DMS153 treated with DMSO at 0.1 percent for 48 hours (cell line): ENCODE data around the gene ARSK.
"Not testable (repeated sequence)": the region's sequence is repeated elsewhere in the genome, so short reads cannot be mapped to it uniquely, and the experiment has no call there.

Experiments used
- DNase-seq: peaks from one replicate; lab custom pipeline; 2025; ENCODE audit not compliant: unreplicated experiment; lab: John Stamatoyannopoulos, UW

The ARSK gene

DNA sequence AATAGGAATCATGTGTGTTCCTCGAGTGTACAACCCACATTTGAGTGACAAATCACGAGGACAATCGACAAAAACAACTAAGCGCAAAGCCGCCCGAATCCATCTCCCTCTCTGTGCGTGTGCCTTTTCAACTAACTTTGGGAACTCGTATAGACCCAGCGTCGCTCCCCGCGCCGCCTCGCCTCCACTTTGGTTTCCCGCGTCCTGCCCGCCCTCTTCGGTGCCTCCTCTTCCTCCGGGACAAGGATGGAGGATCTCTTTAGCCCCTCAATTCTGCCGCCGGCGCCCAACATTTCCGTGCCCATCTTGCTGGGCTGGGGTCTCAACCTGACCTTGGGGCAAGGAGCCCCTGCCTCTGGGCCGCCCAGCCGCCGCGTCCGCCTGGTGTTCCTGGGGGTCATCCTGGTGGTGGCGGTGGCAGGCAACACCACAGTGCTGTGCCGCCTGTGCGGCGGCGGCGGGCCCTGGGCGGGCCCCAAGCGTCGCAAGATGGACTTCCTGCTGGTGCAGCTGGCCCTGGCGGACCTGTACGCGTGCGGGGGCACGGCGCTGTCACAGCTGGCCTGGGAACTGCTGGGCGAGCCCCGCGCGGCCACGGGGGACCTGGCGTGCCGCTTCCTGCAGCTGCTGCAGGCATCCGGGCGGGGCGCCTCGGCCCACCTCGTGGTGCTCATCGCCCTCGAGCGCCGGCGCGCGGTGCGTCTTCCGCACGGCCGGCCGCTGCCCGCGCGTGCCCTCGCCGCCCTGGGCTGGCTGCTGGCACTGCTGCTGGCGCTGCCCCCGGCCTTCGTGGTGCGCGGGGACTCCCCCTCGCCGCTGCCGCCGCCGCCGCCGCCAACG, 65.3 kb downstream of the ARSK start, which contains the start of gene GPR150:
TSS of gene GPR150 (plus strand) at position 58 of the 840 bp plus-strand sequence. CDS start at position 247, 189 bp downstream.
- peak; percentile 8 for DNase-seq

DNA sequence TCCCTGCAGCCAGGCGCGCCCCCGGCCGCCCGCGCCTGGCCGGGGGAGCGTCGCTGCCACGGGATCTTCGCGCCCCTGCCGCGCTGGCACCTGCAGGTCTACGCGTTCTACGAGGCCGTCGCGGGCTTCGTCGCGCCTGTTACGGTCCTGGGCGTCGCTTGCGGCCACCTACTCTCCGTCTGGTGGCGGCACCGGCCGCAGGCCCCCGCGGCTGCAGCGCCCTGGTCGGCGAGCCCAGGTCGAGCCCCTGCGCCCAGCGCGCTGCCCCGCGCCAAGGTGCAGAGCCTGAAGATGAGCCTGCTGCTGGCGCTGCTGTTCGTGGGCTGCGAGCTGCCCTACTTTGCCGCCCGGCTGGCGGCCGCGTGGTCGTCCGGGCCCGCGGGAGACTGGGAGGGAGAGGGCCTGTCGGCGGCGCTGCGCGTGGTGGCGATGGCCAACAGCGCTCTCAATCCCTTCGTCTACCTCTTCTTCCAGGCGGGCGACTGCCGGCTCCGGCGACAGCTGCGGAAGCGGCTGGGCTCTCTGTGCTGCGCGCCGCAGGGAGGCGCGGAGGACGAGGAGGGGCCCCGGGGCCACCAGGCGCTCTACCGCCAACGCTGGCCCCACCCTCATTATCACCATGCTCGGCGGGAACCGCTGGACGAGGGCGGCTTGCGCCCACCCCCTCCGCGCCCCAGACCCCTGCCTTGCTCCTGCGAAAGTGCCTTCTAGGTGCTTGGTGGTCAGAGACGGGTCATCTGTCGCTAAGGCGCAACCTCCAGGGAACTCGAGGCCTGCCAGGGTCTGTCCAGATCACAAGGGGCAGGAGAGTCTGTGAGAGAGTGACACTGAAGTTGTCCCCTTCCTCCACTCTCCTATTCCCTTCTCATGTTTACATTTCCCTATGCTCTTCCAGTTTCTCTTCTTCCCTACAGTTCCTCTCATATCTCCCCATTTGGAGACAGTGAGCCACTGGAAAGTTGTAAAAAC, 66.3 kb downstream of the ARSK start:
- DNase-seq, result no peak

DNA sequence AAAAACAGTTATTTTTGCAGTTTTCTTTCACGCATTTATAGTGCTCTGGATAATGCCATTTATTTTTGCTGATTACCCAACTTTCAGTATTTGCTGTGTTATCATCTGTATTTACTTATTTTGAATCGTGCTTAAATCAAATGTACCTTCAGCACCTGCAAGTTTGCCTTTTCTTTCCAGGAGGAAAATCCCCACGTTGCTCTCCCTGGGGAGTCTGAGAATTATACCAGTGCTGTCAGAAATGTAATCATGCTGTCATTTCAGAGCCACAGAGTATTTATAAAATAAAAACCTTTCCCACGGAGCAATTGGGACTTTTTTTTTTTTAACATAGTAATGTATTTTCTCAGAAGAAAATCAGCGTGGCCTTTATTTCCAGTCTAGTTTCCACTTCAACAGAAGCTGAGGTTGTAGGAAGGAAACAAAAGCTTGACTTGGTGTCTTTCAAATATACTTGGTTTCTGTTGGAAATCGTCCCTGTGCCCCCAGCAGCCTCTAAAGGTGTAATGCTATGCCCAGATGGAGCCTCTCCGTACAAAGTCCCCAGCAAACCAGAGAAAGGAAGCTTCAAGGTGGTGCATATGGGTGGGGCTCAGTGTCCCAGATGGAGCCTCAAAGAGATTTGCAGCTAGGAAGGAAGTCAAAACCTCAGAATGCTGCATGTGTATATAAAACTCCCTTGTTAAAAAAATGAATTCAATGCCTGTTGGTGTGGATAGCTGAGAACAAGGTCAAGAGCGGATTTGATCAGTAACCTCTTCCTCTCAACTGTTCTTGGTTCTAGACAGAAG, 67.1 kb downstream of the ARSK start:
- DNase-seq, result no peak

DNA sequence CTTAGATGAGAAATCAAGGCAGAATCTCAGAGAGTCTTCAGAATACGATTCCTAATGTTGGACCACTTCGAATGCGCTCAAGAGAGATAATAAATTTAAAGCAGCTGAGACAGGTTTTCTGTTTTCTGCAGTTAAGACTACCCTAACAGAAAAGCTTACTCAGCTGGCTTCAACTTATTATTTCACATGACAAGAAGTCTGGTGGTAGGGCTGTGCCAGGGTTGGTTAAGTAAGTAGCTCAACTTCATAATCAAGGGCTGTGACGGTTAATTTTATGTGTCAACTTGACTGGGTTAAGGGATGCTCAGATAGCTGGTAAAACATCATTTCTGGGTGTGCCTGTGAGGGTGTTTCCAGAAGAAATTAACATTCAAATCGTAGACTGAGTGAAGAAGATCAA, 68.8 kb downstream of the ARSK start:
- no peak for DNase-seq

DNA sequence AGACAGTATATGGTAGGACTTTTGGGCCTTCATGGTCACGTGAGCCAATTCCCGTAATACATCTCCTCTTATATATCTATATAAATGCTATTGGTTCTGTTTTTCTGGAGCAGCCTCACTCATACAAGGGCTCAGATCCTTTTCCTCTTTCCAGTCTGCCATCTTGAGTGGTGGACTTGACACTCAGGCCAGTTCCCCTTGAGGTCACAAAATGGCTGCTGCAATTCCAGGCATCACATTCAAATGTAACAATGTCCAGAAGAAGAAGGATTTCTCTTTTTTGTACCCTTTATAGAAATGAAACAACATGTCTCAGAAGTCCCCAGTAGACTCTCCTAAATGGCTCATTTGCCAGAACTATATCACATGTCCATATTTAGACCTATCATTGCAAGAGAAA, 69.5 kb downstream of the ARSK start:
- no peak for DNase-seq

DNA sequence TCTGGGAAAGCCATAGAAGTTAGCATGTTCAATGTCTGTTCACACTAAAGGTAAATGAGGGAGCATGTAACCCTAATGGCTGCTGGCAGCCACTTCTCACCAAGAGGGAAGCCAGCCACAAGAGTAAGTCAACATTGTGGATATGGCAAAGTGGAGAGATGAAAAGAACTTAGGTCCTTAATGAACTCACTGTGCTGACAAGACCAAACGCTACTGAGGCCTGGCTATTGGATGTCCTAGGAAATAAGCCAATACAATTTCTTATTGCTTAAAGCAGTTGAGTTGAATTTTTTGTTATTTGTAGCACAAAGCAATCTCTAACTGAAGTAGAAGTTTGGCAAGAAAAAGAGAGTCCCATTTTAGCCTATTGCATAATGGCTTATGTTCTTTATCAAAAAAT, 71.8 kb downstream of the ARSK start:
- DNase-seq, result no peak

DNA sequence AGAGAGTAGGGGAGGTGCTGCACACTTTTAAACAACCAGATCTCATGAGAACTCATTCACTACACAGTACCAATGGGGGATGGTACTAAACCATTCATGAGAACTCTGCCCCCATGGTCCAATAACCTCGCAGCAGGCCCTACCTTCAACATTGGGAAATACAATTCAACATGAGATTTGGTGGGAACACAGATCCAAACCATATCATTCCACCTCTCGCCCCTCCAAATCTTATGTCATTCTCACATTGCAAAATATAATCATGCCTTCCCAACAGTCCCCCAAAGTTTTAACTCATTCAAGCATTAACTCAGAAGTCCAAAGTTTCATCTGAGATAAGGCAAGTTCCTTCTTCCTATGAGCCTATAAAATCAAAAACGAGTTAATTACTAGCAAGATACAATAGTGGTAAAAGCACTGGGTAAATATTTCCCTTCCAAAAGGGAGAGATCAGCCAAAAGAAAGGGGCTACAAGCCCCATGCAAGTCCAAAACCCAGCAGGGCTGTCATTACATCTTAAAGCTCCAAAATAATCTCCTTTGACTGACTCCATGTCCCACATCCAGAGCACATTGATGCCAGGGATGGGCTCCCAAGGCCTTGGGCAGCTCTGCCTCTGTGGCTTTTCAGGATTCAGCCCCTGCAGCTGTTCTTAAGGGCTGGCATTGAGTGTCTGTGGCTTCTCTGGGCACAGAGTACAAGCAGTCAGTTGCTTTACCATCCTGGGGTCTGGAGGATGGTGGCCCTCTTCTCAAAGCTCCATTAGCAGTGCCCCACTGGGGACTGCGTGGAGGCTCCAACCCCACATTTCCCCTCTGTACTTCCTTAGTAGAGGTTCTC, 73.3 kb downstream of the ARSK start:
- no peak for DNase-seq

DNA sequence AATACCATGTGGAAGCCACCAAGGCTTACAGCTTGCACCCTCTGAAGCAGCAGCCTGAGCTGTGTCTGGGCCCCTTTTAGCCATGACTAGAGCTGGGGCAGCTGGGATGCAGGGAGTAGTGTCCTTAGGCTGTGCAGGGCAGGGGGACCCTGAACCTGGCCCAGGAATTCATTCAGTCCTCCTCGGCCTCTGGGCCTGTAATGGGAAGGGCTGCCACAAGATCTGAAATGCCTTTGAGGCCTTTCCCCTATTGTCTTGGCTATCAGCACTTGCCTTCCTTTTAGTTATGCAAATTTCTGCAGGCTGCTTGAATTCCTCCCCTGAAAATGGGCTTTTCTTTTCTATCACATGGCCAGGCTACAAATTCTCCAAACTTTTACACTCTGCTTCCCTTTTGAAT, 74.0 kb downstream of the ARSK start:
- no peak for DNase-seq

DNA sequence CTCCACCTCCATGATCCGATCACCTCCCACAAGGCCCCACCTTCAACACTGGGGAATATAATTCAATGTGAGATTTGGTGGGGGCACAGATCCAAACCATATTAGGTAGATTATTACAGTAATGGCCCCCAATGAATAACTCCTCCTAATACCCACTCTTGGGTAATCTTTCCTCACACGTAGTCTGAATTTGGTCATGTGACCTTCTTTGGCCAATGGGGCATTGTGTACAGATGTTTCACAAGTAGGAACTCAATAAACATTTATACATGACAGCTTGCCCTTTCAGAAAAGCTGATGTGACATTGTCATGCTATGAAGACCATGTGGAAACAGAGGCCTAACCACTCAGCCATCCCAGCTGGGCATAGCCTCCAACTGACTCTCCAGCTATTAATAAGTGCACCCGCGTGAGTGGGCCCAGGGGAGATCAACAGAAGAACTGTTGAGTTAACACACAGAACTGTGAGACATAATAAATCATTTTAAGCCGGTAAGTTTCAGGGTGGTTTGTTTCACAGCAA, 75.6 kb downstream of the ARSK start:
- no peak for DNase-seq

DNA sequence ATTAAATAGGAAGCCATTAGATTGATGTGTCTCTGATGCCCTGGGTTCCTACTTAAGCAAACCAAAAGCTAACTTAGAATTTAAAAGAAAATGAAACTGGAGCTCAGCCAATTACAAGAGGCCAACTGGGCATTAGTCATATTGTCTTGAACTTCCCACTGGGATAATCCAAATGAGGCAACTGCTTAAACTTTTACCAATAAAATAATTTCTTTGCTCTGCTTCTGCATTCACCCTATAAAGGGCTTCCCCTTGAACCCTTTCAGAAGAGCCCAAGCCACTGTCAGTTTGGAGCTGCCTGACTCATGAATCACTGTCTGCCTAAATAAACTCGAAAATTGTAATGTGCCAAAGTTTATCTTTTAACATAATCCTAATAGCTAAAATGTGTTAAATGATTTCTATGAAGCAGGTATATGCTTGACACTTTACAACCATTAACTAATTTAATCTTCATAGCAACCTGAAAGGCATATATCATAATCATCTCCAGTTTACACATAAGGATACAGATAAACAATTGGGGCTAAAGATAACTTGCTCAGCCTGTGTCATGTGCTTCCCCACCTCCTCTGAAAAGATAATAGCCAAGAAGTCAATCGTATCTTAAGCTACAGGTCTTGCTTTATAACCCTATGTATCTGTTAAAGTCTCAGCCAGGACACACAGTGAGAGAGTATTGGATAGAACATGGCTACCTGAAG, 76.5 kb downstream of the ARSK start:
- DNase-seq, result no peak

DNA sequence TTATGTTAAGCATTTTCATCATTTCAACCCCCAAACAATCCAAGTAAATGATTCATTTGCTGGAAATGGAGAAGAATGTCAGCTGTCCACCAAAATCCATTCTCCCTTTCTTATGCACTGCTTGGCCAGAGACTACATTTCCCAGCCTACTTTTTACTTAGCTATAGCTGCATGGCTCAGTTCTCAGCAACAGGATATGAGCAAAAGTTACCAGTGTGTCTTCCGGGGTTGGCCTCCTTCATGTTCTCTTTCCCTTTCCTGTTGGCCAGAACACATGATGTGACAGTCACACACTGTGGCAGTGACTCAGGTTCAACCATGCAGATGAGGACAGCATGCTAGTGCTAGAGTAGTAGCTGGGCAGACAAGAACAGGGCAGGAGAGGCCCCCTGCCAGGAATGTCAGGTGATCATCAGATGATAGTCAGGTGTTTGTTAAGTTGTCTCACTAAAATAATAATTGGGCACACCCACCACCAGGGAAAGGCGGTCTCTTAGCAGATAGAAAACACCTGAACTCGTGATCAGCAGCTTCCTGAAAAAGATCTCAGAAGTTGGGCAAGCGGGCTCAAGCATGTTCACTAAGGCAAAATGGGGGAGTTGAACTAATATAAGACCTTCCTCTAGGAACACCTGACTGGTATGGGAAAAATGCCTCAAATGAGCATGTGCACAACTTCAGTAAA, 77.2 kb downstream of the ARSK start:
- DNase-seq, result no peak

DNA sequence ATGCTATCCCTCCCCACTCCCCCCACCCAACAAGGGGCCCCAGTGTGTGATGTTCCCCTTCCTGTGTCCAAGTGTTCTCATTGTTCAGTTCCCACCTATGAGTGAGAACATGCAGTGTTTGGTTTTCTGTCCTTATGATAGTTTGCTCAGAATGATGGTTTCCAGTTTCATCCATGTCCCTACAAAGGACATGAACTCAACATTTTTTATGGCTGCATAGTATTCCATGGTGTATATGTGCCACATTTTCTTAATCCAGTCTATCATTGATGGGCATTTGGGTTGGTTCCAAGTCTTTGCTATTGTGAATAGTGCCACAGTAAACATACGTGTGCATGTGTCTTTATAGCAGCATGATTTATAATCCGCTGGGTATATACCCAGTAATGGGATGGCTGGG, 78.0 kb downstream of the ARSK start:
- DNase-seq, result not testable (repeated sequence)

DNA sequence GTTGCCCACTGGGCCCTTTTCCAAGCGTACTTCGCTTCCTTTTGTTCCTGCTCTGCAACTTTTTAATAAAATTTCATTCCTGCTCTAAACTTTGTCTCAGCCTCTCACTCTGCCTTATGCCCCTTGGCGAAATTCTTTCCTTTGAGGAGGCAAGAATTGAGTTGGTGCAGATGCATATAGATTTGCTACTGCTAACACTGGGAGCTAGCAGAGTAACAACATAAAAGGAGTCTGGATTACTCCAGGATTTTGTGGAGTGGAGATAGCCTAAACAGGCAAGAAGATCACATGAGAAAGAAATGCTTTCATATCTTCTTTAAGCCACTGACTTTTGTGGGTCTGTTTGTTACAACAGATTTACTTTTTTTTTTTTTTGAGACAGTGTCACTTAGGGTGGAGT, 78.8 kb downstream of the ARSK start:
- DNase-seq, result no peak

DNA sequence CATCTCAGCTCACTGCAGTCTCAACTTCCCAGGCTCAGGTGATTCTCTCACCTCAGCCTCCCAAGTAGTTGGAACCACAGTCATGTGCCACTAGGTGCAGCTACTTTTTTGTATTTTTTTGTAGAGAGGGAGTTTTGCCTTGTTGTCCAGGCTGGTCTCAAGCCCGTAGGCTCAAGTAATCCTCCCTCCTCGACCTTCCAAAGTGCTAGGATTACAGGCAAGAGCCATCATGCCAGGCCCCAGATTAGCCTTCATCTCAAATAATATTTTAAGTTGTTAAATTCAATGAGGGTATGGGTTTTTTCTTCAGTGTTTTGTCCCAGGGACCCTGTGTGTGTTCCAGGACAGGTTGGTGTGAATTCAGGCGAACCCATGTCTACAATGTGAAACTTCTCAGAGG, 79.2 kb downstream of the ARSK start:
- DNase-seq, result no peak

DNA sequence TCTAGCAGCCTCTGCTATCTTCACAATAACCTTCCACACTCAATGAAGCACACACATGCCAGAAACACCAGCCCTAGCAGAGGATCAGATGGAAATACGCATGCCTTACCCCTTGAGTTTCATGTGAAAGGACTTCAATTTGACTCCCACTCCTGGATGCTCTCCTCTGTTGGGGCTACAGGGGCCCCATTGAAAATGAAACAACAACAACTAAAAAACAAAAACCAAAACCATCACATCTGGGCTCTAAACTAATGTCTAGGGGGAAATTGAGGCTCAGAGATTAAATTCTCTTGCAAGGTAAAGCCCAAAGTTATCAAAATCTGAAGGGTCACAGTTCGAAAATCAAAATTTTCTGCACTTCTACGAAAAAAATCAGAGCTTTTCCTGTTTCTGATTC, 83.7 kb downstream of the ARSK start:
- DNase-seq, result no peak

DNA sequence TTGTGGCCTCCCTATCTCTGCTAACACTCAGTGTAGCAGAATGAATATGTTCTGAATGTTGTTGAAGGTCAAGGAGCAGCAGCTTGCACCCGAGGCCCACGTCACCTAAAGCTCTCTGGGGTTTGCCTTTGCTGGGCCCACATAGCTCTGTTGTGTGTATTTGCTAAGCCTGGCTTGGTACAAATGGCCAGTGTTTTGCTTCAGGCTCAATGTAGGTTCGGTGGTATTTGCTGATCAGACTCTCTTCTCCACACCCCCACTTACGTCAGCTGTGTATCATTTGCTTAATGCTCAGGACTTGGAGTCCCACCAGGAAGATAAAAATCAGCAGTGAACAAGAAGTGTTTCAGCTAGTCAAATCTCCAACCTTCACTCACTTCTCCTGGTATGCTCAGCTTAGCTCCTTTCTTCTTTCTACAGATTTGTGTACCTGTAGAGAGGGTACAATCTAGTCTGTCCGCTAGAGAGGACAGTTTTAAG, 86.9 kb downstream of the ARSK start:
- no peak for DNase-seq

DNA sequence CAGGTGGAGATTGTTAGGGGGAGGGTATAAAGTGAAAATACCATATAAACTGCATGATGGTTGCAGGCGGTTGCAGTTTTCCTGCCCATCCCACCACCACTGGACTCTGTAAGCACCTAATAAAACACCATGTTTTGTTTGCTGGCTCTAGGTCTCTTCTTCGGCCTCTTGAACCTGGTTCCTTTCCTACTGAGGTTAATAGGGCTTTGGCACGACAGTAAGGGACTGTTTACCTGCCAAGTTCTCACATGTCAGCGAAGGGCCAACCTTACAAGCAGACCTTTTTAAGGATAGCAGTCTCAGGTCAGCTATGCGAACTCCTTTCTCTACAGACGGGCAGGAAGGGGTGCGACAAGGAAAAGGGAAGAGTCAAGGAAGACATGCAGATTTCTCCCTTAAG, 88.3 kb downstream of the ARSK start:
- DNase-seq, result no peak

DNA sequence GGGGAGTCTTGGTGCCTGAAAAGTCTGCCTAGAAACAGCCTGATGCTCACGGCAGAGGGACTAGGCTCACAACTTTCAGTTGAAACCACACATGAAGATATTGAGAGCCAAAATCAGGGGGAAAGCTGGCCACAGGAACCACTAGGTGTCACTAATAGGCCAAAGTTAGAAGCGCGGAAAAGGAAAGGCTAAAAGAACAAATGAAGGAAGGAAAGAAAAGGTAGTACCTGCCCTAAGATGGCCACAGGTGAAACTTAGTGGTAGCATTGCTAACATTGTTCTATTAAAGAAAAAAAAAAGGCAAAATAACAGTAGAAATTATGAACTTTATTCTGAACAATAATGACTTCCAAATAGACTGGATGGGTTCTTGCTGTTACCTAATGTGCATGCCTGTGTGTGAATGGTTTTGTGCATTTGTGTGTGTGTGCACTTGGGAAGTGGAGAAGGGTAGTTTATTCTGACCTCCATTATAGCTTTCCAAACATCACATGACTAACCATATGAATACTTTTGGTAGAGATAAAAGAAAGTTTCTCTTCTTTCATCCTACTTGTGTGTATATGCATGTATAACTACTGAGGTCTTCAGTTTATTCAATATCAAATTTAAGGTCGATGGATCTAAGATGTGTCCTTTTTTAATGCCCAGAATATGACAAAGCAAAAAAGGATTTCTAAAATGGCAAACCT, 89.6 kb downstream of the ARSK start:
- DNase-seq, result peak; percentile 25
